Stimulated activated CD4-positive, alpha-beta T cell treated with anti-CD3 and anti-CD28 coated beads, Interleukin-15, amount 100 ng/mL, for 24 hours (primary cell): ENCODE measurements around the gene MDH1.
"Not testable (repeated sequence)": the region's sequence is repeated elsewhere in the genome, so short reads cannot be mapped to it uniquely, and the experiment has no call there.

Experiments
- DNase-seq: peaks from one replicate; pipeline ENCODE4 v3.0.0-alpha.2; 2020

MDH1 gene

GRCh38 chr2:63589148-63589958 is 590 bp downstream of the MDH1 start:
- DNase-seq = no peak

GRCh38 chr2:63590626-63591408 is 2.1 kb downstream of the MDH1 start:
- DNase-seq = no peak

GRCh38 chr2:63591566-63592175 is 2.9 kb downstream of the MDH1 start:
- no peak for DNase-seq

- no peak for DNase-seq
Measured at GRCh38 chr2:63594660-63595059, 5.9 kb downstream of the MDH1 start.

GRCh38 chr2:63596401-63596883 is 7.7 kb downstream of the MDH1 start:
- DNase-seq = no peak

GRCh38 chr2:63598981-63599380 is 10.2 kb downstream of the MDH1 start:
- no peak for DNase-seq

GRCh38 chr2:63600881-63601460 is 12.2 kb downstream of the MDH1 start:
- no peak for DNase-seq

GRCh38 chr2:63604666-63605065 is 15.9 kb downstream of the MDH1 start:
- no peak for DNase-seq

- DNase-seq = not testable (repeated sequence)
Measured at GRCh38 chr2:63608865-63609264, 20.1 kb downstream of the MDH1 start.

GRCh38 chr2:63610525-63610924 is 21.8 kb downstream of the MDH1 start:
- no peak for DNase-seq

- no peak for DNase-seq
Measured at GRCh38 chr2:63613391-63613901, 24.7 kb downstream of the MDH1 start.

GRCh38 chr2:63614448-63614968 is 25.7 kb downstream of the MDH1 start:
- no peak for DNase-seq

- DNase-seq = no peak
Measured at GRCh38 chr2:63614983-63615945, 26.5 kb downstream of the MDH1 start.

- DNase-seq = no peak
Measured at GRCh38 chr2:63617366-63617765, 28.6 kb downstream of the MDH1 start.

GRCh38 chr2:63619328-63619727 is 30.6 kb downstream of the MDH1 start:
- no peak for DNase-seq

- DNase-seq = no peak
Measured at GRCh38 chr2:63622751-63623150, 34.0 kb downstream of the MDH1 start.

- not testable (repeated sequence) for DNase-seq
Measured at GRCh38 chr2:63623763-63624162, 35.0 kb downstream of the MDH1 start.

GRCh38 chr2:63627866-63628265 is 39.1 kb downstream of the MDH1 start:
- no peak for DNase-seq

GRCh38 chr2:63628403-63628942 is 39.7 kb downstream of the MDH1 start:
- DNase-seq = no peak

GRCh38 chr2:63631501-63631900 is 42.7 kb downstream of the MDH1 start:
- DNase-seq = no peak

- no peak for DNase-seq
Measured at GRCh38 chr2:63632382-63632781, 43.6 kb downstream of the MDH1 start.
